HCT116 (cell line): ENCODE measurements around the gene MYCN. TPM values are rescaled to one million over a fixed set of nuclear protein-coding genes. Genes with fewer than 3 reads are reported as not detected.
"Not testable (repeated sequence)": the region's sequence is repeated elsewhere in the genome, so short reads cannot be mapped to it uniquely, and the experiment has no call there.

Experiments
- ATAC-seq: fragments of 200-7000 bp; cut with Tn5 transposase; 2 replicates; pipeline ENCODE4 v1.9.1; 2020; ENCODE audit warnings: mild to moderate bottlenecking, moderate library complexity
- BruUV-seq: library from RNA; stranded (reverse); fragments of 400-500 nt; replicated peaks from 2 replicates; lab custom pipeline; 2021; lab: Mats Ljungman, UMichigan
- CTCF ChIA-PET: fragments of 300-600 bp; sonication (Branson Sonifier 250); formaldehyde crosslinking; loops from one replicate; lab custom pipeline; 2021; ENCODE audit warnings: antibody characterized with exemption; lab: Charles Lee
- POLR2A ChIA-PET: fragments of 300-600, 350-600 bp; sonication (Branson Sonifier 250); formaldehyde crosslinking; loops from one replicate; lab custom pipeline; 2021; ENCODE audit warnings: antibody characterized with exemption; lab: Charles Lee
- RAD21 ChIA-PET, 2 experiments: fragments of 300-600 bp; sonication (Branson Sonifier 250); formaldehyde crosslinking; loops; one replicate each; lab custom pipeline; 2023; ENCODE audit warnings: low total read pairs in 2 of 2; ENCODE audit not compliant: uncharacterized antibody in 2 of 2, unreplicated experiment in 2 of 2, low non-redundant PET in 1 of 2; lab: Charles Lee
- DNase-seq: peaks from one replicate; pipeline ENCODE4 v3.0.0-alpha.2; 2010; ENCODE audit warnings: low read depth, low spot score
- H2AFZ ChIP-seq: fragments of 200-600 bp; shearing (Covaris generic), sonication (generic); 2 replicates; pipeline ENCODE4 v1.6.1; 2017; ENCODE audit warnings: low read depth, mixed run types, mixed read lengths, antibody characterized with exemption, low read length; ENCODE audit not compliant: poor library complexity, severe bottlenecking
- H3K27ac ChIP-seq: 2 replicates; pipeline ENCODE4 v1.5.1; 2012; ENCODE audit warnings: low read depth, low read length
- H3K27me3 ChIP-seq: fragments of 200-600 bp; sonication (generic); 2 replicates; pipeline ENCODE4 v1.6.1; 2016; ENCODE audit warnings: mixed run types, low read length, mixed read lengths; ENCODE audit not compliant: insufficient read depth
- H3K36me3 ChIP-seq, 2 experiments: fragments of 200-500 bp in 1 of 2; fragments of 200-600 bp in 1 of 2; sonication (Bioruptor generic) in 1 of 2; sonication (generic) in 1 of 2; 2 replicates each; pipeline versions ENCODE4 v1.5.1 to v1.6.1; 2014 to 2016; ENCODE audit warnings: low read length in 2 of 2, inconsistent platforms in 1 of 2, mixed read lengths in 1 of 2, mixed run types in 1 of 2; ENCODE audit not compliant: insufficient read depth in 2 of 2, control insufficient read depth in 1 of 2
- H3K4me1 ChIP-seq, 2 experiments: fragments of 200-600 bp in 1 of 2; sonication (generic) in 1 of 2; 2 replicates each; pipeline versions ENCODE4 v1.5.1 to v1.6.1; 2012 to 2017; ENCODE audit warnings: low read length in 2 of 2, inconsistent platforms in 1 of 2, mild to moderate bottlenecking in 1 of 2, mixed read lengths in 1 of 2, mixed run types in 1 of 2, moderate library complexity in 1 of 2; ENCODE audit not compliant: insufficient read depth in 2 of 2, control insufficient read depth in 1 of 2
- H3K4me2 ChIP-seq: fragments of 200-600 bp; sonication (generic); 2 replicates; pipeline ENCODE4 v1.6.1; 2017; ENCODE audit warnings: mixed run types, low read length, mixed read lengths
- H3K4me3 ChIP-seq, 2 experiments: fragments of 200-600 bp in 1 of 2; sonication (generic) in 1 of 2; replicated peaks in 1 of 2; 2 replicates each; pipeline ENCODE4 v1.5.1; 2011 to 2016; ENCODE audit warnings: low read length in 2 of 2, control low read depth in 1 of 2, low read depth in 1 of 2, mild to moderate bottlenecking in 1 of 2, mixed read lengths in 1 of 2, mixed run types in 1 of 2
- H3K79me2 ChIP-seq: fragments of 200-600 bp; sonication (generic); 2 replicates; pipeline ENCODE4 v1.6.1; 2017; ENCODE audit warnings: mild to moderate bottlenecking, mixed run types, low read length, moderate library complexity, mixed read lengths; ENCODE audit not compliant: insufficient read depth
- H3K9ac ChIP-seq: fragments of 200-600 bp; sonication (generic); 2 replicates; pipeline ENCODE4 v1.6.1; 2016; ENCODE audit warnings: low read length, mixed read lengths
- H3K9me2 ChIP-seq: fragments of 200-600 bp; sonication (generic), shearing (Covaris generic); 2 replicates; pipeline ENCODE4 v1.6.1; 2017; ENCODE audit warnings: mixed run types, mild to moderate bottlenecking, moderate library complexity; ENCODE audit not compliant: insufficient read depth
- H3K9me3 ChIP-seq, 2 experiments: fragments of 200-500 bp in 1 of 2; fragments of 200-600 bp in 1 of 2; sonication (Bioruptor generic) in 1 of 2; sonication (generic) in 1 of 2; 2 replicates each; pipeline ENCODE4 v1.6.1; 2014 to 2017; ENCODE audit warnings: low read length in 2 of 2, mixed read lengths in 2 of 2, inconsistent platforms in 1 of 2, low read depth in 1 of 2, mild to moderate bottlenecking in 1 of 2, mixed run types in 1 of 2, moderate library complexity in 1 of 2; ENCODE audit not compliant: control insufficient read depth in 1 of 2, insufficient read depth in 1 of 2
- H4K20me1 ChIP-seq: fragments of 200-600 bp; sonication (generic), shearing (Covaris generic); 2 replicates; pipeline ENCODE4 v1.6.1; 2017; ENCODE audit warnings: mixed run types, mild to moderate bottlenecking, moderate library complexity; ENCODE audit not compliant: insufficient read depth
- CEBPB ChIP-seq: IDR thresholded peaks from 2 replicates; pipeline ENCODE4 v1.6.1; 2012; ENCODE audit warnings: low read depth
- CTCF ChIP-seq, 3 experiments: fragments of 200-600 bp in 1 of 3; sonication (generic) in 1 of 3; IDR thresholded peaks in 2 of 3; conservative IDR thresholded peaks in 1 of 3; 2 replicates each; pipeline ENCODE4 v1.5.1; 2012 to 2017; ENCODE audit warnings: low read depth in 2 of 3, low read length in 2 of 3, antibody characterized with exemption in 1 of 3, borderline replicate concordance in 1 of 3, control low read depth in 1 of 3, mild to moderate bottlenecking in 1 of 3, mixed read lengths in 1 of 3, mixed run types in 1 of 3, moderate library complexity in 1 of 3; ENCODE audit not compliant: insufficient read depth in 1 of 3
- EGR1 ChIP-seq: IDR thresholded peaks from 2 replicates; pipeline ENCODE4 v1.6.1; 2012; ENCODE audit warnings: low read depth
- EZH2 ChIP-seq: fragments of 200-600 bp; sonication (generic); IDR thresholded peaks from 2 replicates; pipeline ENCODE4 v1.6.1; 2017; ENCODE audit warnings: antibody characterized with exemption, mixed run types
- EZH2phosphoT487 ChIP-seq: fragments of 200-600 bp; IDR thresholded peaks from 2 replicates; pipeline ENCODE4 v1.6.1; 2018; ENCODE audit warnings: antibody characterized with exemption, borderline replicate concordance
- FOSL1 ChIP-seq: IDR thresholded peaks from 2 replicates; pipeline ENCODE4 v1.6.1; 2012; ENCODE audit warnings: low read depth
- JUND ChIP-seq: IDR thresholded peaks from 2 replicates; pipeline ENCODE4 v1.6.1; 2012
- MAX ChIP-seq: IDR thresholded peaks from 2 replicates; pipeline ENCODE4 v1.6.1; 2012
- POLR2A ChIP-seq: IDR thresholded peaks from 2 replicates; pipeline ENCODE4 v1.7.0; 2011; ENCODE audit warnings: borderline replicate concordance; ENCODE audit not compliant: insufficient read depth, insufficient read length; ENCODE audit errors: extremely low read depth
- POLR2AphosphoS5 ChIP-seq: IDR thresholded peaks from 2 replicates; pipeline ENCODE4 v1.6.1; 2011; ENCODE audit warnings: mild to moderate bottlenecking, low read depth, low read length, moderate library complexity
- RAD21 ChIP-seq: IDR thresholded peaks from 2 replicates; pipeline ENCODE4 v1.6.1; 2012; ENCODE audit warnings: low read depth, mild to moderate bottlenecking
- TCF7L2 ChIP-seq: IDR thresholded peaks from 2 replicates; pipeline ENCODE4 v1.7.0; 2011; ENCODE audit warnings: borderline replicate concordance, inconsistent platforms; ENCODE audit not compliant: insufficient read depth, insufficient read length; ENCODE audit errors: extremely low read depth
- ZBTB33 ChIP-seq: IDR thresholded peaks from 2 replicates; pipeline ENCODE4 v1.6.1; 2011; ENCODE audit warnings: mild to moderate bottlenecking, low read length, moderate library complexity; ENCODE audit not compliant: insufficient replicate concordance; ENCODE audit errors: extremely low read depth
- ZNF274 ChIP-seq: fragments of 200-500 bp; sonication (Bioruptor generic); IDR thresholded peaks from 2 replicates; pipeline ENCODE4 v1.6.1; 2014; ENCODE audit warnings: mild to moderate bottlenecking, low read depth, low read length, inconsistent platforms
- intact Hi-C: fragments of 100-400 bp; cut with micrococcal nuclease; formaldehyde crosslinking; loops from 2 replicates; pipeline ENCODE4 v1.10.0; 2022
- total RNA-seq: library from RNA; stranded (reverse); gene quantifications from one replicate; pipeline ENCODE4 v1.2.1, GENCODE V29; 2021; ENCODE audit not compliant: unreplicated experiment

Gene MYCN
- total RNA-seq, 1 experiment from 2014 or later: not detected

- TF ChIP-seq POLR2AphosphoS5: no peak
- no peak for TF ChIP-seq POLR2A
- TF ChIP-seq FOSL1: no peak
- TF ChIP-seq MAX: no peak
- TF ChIP-seq, all 23 proteins: peak for 0
These were observed 31.2 kb upstream of the MYCN start (continued) for GRCh38 chr2:15909157-15909556.

- intact Hi-C loops: no loop called here
- ChIA-PET RAD21 (no interaction called here), POLR2A (no interaction called here), CTCF (no interaction called here)
- H3K27me3 ChIP-seq: no peaks in the 10 kb centered on the region
- H2AFZ ChIP-seq: no peak overlapping the region
- H3K4me3 ChIP-seq: no peak overlapping the region
- peaks cover 2 to 9% of the 10 kb centered on the region in 2 experiments; a peak in 1 of 4 replicates for H3K4me1 ChIP-seq
- H3K9ac ChIP-seq: no peak overlapping the region
- no peaks in the 10 kb centered on the region for H3K79me2 ChIP-seq
- ATAC-seq: no peak
- H3K9me3 ChIP-seq: no peaks in the 10 kb centered on the region
- no peaks in the 10 kb centered on the region for H3K9me2 ChIP-seq
- no peak for DNase-seq
- no peak for TF ChIP-seq POLR2AphosphoS5
- no peak for TF ChIP-seq ZNF274
- no peak for TF ChIP-seq JUND
- TF ChIP-seq CEBPB: no peak
- TF ChIP-seq EZH2phosphoT487: no peak
- TF ChIP-seq CTCF (IDR thresholded peaks at IDR 0.05 in 2 of 3, conservative IDR thresholded peaks at IDR 0.05 in 1 of 3; ENCODE audit: borderline replicate concordance in 1 of 3, insufficient read depth in 1 of 3, low read depth in 2 of 3, low read length in 2 of 3): no peak
- no peak for TF ChIP-seq RAD21
- no peak for TF ChIP-seq EZH2
- no peak for TF ChIP-seq ZBTB33
- no peak for TF ChIP-seq TCF7L2
- TF ChIP-seq FOSL1: no peak
- no peak for TF ChIP-seq MAX
- no peak for TF ChIP-seq EGR1
- no peak overlapping the region for H3K27ac ChIP-seq
- H4K20me1 ChIP-seq: no peaks in the 10 kb centered on the region
- H3K4me2 ChIP-seq: no peak overlapping the region
- no TSS peak for BruUV-seq
- H3K36me3 ChIP-seq: no peaks in the 10 kb centered on the region
These were observed 30.6 kb upstream of the MYCN start for GRCh38 chr2:15909736-15910135.

GRCh38 chr2:15911270-15911669 is 29.1 kb upstream of the MYCN start:
- BruUV-seq, H3K79me2 ChIP-seq, H3K9me3 ChIP-seq, ATAC-seq, H3K36me3 ChIP-seq, POLR2A ChIA-PET, RAD21 ChIA-PET, CTCF ChIA-PET, H3K4me3 ChIP-seq, H3K27me3 ChIP-seq, intact Hi-C loops, H3K4me2 ChIP-seq, H4K20me1 ChIP-seq, H3K4me1 ChIP-seq, H3K9ac ChIP-seq, DNase-seq, H2AFZ ChIP-seq, H3K9me2 ChIP-seq, H3K27ac ChIP-seq: not testable (repeated sequence)
